RWPE2 (cell line): Measurements from ENCODE around the gene CBX8.

ENCODE experiments used
- ATAC-seq: fragments of 200-7000 bp; cut with Tn5 transposase; 3 replicates; pipeline ENCODE4 v1.9.1; 2021; ENCODE audit warnings: low read depth
- DNase-seq: peaks from one replicate; pipeline ENCODE4 v3.0.0-alpha.2; 2020; ENCODE audit warnings: low spot score
- H3K27ac ChIP-seq: fragments of 450-650 bp; 2 replicates; pipeline ENCODE4 v1.5.1; 2017; ENCODE audit warnings: mild to moderate bottlenecking; ENCODE audit not compliant: poor library complexity, severe bottlenecking
- H3K27me3 ChIP-seq: fragments of 250-450 bp; sonication (Bioruptor Pico); 2 replicates; pipeline ENCODE4 v1.5.1; 2021; ENCODE audit warnings: mild to moderate bottlenecking, moderate library complexity; ENCODE audit not compliant: insufficient read depth, poor library complexity, severe bottlenecking
- H3K36me3 ChIP-seq: fragments of 250-450 bp; sonication (Bioruptor Pico); 2 replicates; pipeline ENCODE4 v1.5.1; 2020; ENCODE audit warnings: low read depth, mild to moderate bottlenecking, moderate library complexity
- H3K4me1 ChIP-seq: fragments of 250-450 bp; sonication (Bioruptor Pico); 2 replicates; pipeline ENCODE4 v1.5.1; 2021; ENCODE audit warnings: mild to moderate bottlenecking, moderate library complexity; ENCODE audit not compliant: insufficient read depth, poor library complexity, severe bottlenecking
- H3K4me3 ChIP-seq: fragments of 250-450 bp; sonication (Bioruptor Pico); 2 replicates; pipeline ENCODE4 v1.5.1; 2021; ENCODE audit warnings: mild to moderate bottlenecking, moderate library complexity; ENCODE audit not compliant: severe bottlenecking
- H3K9me3 ChIP-seq: fragments of 250-450 bp; sonication (Bioruptor Pico); 2 replicates; pipeline ENCODE4 v1.5.1; 2021; ENCODE audit warnings: mild to moderate bottlenecking, moderate library complexity; ENCODE audit not compliant: severe bottlenecking
- CTCF ChIP-seq: fragments of 450-650 bp; IDR thresholded peaks from one replicate; pipeline ENCODE4 v1.5.1; 2017; ENCODE audit warnings: mild to moderate bottlenecking, moderate library complexity; ENCODE audit not compliant: poor library complexity, severe bottlenecking

Gene CBX8

DNA sequence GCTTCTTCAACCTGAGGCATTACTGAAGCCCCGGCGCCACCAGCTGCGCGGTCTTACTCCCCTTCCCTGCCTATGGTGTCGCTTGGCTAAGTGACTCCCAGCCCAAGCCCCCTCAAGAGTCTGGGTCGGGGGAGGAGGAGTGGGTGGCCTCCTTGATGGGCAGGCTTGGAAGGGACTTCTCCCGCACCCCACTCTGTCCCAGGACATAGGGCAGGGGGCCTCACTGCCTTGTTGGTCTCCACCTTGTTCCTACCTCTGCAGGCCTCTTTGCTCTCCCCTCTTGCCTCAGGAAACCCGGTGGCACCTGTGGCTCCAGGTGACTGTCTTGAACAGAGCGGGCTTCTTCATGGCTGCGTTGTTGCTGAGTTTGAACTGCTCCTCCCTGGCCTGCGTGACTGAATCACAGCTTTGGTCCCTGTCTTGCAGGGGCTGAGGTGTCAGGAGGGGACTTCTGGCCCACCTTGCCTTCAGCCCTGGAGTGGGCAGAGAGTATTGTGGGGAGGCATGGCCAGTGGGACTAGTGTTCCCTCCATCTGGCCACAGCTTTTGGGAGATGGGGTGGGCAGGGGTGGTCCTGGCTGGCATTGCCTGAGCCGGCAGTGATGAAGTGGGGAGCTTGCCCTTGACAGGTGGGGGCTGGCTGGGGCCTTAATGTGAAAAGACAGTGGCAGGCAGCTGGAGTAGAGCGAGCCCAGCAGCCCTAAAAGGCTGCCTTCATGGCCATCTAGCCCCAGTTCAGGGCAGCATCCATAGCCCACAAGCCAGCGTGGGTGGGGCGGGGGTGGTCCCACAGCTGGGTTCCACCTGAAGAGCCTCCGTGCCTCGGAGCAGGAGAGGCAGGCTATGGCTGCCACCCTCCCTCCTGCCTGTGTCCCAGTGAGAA lies 11.6 kb downstream of the CBX8 start:
- Histone ChIP-seq H3K27ac (no peak overlapping the region), H3K4me3 (no peak overlapping the region), H3K36me3 (peaks cover 3% of the 10 kb centered on the region; the same call in 1 of the 2 replicates), H3K9me3 (no peaks in the 10 kb centered on the region), H3K4me1 (no peaks in the 10 kb centered on the region), H3K27me3 (peaks cover 30% of the 10 kb centered on the region)
- no peak for TF ChIP-seq CTCF
- DNase-seq = no peak
- ATAC-seq = no peak

DNA sequence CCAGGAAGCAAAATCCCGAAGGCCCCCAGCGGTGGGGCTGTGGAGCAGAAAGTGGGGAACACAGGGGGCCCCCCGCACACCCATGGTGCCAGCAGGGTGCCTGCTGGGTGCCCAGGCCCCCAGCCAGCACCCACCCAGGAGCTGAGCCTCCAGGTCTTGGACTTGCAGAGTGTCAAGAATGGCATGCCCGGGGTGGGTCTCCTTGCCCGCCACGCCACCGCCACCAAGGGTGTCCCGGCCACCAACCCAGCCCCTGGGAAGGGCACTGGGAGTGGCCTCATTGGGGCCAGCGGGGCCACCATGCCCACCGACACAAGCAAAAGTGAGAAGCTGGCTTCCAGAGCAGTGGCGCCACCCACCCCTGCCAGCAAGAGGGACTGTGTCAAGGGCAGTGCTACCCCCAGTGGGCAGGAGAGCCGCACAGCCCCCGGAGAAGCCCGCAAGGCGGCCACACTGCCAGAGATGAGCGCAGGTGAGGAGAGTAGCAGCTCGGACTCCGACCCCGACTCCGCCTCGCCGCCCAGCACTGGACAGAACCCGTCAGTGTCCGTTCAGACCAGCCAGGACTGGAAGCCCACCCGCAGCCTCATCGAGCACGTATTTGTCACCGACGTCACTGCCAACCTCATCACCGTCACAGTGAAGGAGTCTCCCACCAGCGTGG lies 12.4 kb downstream of the CBX8 start:
- TF ChIP-seq CTCF = no peak
- Histone ChIP-seq H3K36me3 (peaks cover 11% of the 10 kb centered on the region), H3K27ac (no peak overlapping the region), H3K4me3 (no peak overlapping the region), H3K4me1 (no peaks in the 10 kb centered on the region), H3K27me3 (peaks cover 22% of the 10 kb centered on the region), H3K9me3 (no peaks in the 10 kb centered on the region)
- DNase-seq (no peak), ATAC-seq (no peak)

GRCh38 chr17:79783891-79784290 lies 13.0 kb downstream of the CBX8 start:
- no peak overlapping the region for H3K27ac ChIP-seq
- H3K4me3 ChIP-seq = no peak overlapping the region
- peaks cover 16% of the 10 kb centered on the region for H3K27me3 ChIP-seq
- H3K4me1 ChIP-seq = no peaks in the 10 kb centered on the region
- H3K36me3 ChIP-seq = peaks cover 13% of the 10 kb centered on the region
- ATAC-seq (no peak), DNase-seq (no peak)
- TF ChIP-seq CTCF = no peak
- H3K9me3 ChIP-seq = no peaks in the 10 kb centered on the region

DNA sequence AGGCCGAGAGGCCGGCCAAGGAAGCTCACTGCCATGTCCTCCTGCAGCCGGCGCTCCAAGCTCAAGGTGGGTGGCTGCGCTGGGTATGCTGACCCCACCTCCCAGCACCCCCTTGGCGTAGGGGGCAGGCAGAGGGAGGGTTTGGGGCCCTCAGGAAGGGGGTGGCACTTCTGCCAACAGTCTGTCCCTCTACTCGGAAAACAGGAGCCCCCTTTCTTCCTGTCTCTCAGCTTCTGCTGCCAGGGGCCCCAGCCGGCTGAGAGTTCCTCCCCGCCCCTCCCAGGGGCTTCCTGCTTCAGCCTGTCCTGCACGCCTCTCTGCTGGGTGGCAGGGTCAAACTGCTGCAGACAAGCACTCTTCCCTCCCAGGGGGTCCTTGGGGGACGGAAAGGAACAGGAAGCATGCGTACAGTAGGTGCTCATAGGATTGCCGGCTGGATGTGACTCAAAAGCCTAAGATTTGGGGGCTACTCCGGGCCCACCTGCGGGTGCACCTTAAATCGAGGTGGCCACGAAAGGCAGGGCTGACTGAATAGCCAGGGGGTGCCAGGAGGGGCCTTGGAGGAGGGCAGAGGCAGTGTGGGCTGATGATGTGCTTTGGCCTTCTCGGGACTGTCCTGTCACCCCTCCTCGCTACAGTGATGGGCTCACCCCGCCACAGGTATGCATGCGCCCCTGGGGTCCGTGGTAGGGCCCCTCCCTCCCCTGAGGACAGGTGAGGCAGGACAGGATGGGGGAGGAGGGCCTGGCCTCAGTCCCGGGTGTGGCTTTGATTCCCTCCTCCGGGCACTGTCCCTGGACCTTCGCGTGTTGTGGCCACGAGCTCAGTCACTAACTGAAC lies 14.9 kb downstream of the CBX8 start:
- H3K4me3 ChIP-seq = no peak overlapping the region
- H3K9me3 ChIP-seq = no peaks in the 10 kb centered on the region
- ATAC-seq (no peak), DNase-seq (no peak)
- H3K36me3 ChIP-seq = peaks cover 13% of the 10 kb centered on the region
- H3K27me3 ChIP-seq = peaks cover 6% of the 10 kb centered on the region
- H3K27ac ChIP-seq = no peak overlapping the region
- no peaks in the 10 kb centered on the region for H3K4me1 ChIP-seq
- no peak for TF ChIP-seq CTCF
